Measurements from ENCODE around the gene SPAG5.

GRCh38 chr17:28554565-28554964 lies 44.3 kb downstream of the SPAG5 start:
- TF ChIP-seq, protein P1, sequence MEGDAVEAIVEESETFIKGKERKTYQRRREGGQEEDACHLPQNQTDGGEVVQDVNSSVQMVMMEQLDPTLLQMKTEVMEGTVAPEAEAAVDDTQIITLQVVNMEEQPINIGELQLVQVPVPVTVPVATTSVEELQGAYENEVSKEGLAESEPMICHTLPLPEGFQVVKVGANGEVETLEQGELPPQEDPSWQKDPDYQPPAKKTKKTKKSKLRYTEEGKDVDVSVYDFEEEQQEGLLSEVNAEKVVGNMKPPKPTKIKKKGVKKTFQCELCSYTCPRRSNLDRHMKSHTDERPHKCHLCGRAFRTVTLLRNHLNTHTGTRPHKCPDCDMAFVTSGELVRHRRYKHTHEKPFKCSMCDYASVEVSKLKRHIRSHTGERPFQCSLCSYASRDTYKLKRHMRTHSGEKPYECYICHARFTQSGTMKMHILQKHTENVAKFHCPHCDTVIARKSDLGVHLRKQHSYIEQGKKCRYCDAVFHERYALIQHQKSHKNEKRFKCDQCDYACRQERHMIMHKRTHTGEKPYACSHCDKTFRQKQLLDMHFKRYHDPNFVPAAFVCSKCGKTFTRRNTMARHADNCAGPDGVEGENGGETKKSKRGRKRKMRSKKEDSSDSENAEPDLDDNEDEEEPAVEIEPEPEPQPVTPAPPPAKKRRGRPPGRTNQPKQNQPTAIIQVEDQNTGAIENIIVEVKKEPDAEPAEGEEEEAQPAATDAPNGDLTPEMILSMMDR (IDR thresholded peaks at IDR 0.05; ENCODE audit: low read length), result no peak; the same call in 1 of the 2 replicates
- no peak for TF ChIP-seq EZH2 (IDR thresholded peaks at IDR 0.05; ENCODE audit: borderline replicate concordance, low read length)
